Neutrophil (primary cell): Measurements from ENCODE around the gene PMFBP1.

Experiments
- H3K27ac ChIP-seq: fragments of 200-600 bp; sonication (generic); 2 replicates; pipeline ENCODE4 v1.5.1; 2016; ENCODE audit warnings: mild to moderate bottlenecking, moderate library complexity
- H3K27me3 ChIP-seq: fragments of 200-600 bp; sonication (generic); 2 replicates; pipeline ENCODE4 v1.6.0; 2016; ENCODE audit warnings: mild to moderate bottlenecking
- H3K36me3 ChIP-seq: fragments of 200-600 bp; sonication (generic); 2 replicates; pipeline ENCODE4 v1.5.1; 2017
- H3K4me1 ChIP-seq, 2 experiments: fragments of 200-600 bp in 1 of 2; sonication (generic) in 1 of 2; 1 replicate in 1 of 2; 2 replicates in 1 of 2; pipeline versions ENCODE4 v1.5.1 to v1.6.1; 2013 to 2016; ENCODE audit warnings: low read depth in 1 of 2, low read length in 1 of 2, mild to moderate bottlenecking in 1 of 2, moderate library complexity in 1 of 2; ENCODE audit not compliant: control insufficient read depth in 1 of 2, insufficient read depth in 1 of 2
- H3K4me3 ChIP-seq, 2 experiments: fragments of 200-600 bp in 1 of 2; sonication (generic) in 1 of 2; 1 replicate in 1 of 2; 2 replicates in 1 of 2; pipeline ENCODE4 v1.5.1; 2013 to 2016; ENCODE audit warnings: low read depth in 1 of 2, low read length in 1 of 2, mild to moderate bottlenecking in 1 of 2, moderate library complexity in 1 of 2
- H3K9me3 ChIP-seq: fragments of 200-600 bp; sonication (generic); 2 replicates; pipeline ENCODE4 v1.5.1; 2016
- TF ChIP-seq, protein P1 (sequence below): fragments of 200-600 bp; sonication (generic); IDR thresholded peaks from 2 replicates; pipeline ENCODE4 v1.5.1; 2016; ENCODE audit warnings: antibody characterized with exemption

PMFBP1 gene

GRCh38 chr16:72139908-72140307 lies 32.0 kb downstream of the PMFBP1 start:
- Histone ChIP-seq H3K27ac (no peak overlapping the region), H3K9me3 (no peaks in the 10 kb centered on the region), H3K36me3 (no peaks in the 10 kb centered on the region), H3K4me3 (no peak overlapping the region), H3K27me3 (no peaks in the 10 kb centered on the region), H3K4me1 (no peaks in the 10 kb centered on the region)
- TF ChIP-seq, protein P1, sequence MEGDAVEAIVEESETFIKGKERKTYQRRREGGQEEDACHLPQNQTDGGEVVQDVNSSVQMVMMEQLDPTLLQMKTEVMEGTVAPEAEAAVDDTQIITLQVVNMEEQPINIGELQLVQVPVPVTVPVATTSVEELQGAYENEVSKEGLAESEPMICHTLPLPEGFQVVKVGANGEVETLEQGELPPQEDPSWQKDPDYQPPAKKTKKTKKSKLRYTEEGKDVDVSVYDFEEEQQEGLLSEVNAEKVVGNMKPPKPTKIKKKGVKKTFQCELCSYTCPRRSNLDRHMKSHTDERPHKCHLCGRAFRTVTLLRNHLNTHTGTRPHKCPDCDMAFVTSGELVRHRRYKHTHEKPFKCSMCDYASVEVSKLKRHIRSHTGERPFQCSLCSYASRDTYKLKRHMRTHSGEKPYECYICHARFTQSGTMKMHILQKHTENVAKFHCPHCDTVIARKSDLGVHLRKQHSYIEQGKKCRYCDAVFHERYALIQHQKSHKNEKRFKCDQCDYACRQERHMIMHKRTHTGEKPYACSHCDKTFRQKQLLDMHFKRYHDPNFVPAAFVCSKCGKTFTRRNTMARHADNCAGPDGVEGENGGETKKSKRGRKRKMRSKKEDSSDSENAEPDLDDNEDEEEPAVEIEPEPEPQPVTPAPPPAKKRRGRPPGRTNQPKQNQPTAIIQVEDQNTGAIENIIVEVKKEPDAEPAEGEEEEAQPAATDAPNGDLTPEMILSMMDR = no peak

DNA sequence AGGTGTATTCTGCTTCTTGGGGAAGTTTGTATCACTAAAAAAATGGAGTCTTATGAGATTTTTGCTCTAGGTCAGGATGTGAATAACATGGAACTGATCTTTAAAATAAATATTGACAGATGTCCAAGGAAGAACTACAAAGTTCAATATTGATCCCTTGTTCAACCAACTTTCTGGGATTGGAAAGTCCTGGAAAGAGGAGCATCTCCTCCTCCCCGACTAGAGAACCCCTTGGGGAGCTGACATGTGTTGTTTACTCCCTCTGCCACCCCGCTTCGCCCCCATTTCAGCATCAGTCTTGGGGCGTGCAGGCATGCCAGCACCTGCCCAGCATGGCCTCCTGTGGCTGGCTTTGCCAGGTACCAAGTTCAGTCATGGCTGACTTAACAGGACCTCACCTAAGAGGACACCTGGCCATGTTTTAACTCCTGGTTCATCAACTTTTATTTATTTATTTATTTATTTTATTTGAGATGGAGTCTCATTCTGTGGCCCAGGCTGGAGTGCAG lies 33.8 kb downstream of the PMFBP1 start:
- H3K9me3 ChIP-seq = no peaks in the 10 kb centered on the region
- H3K36me3 ChIP-seq = no peaks in the 10 kb centered on the region
- H3K4me1 ChIP-seq = no peaks in the 10 kb centered on the region
- H3K27ac ChIP-seq = no peak overlapping the region
- TF ChIP-seq, protein P1 = no peak
- no peaks in the 10 kb centered on the region for H3K27me3 ChIP-seq
- no peak overlapping the region for H3K4me3 ChIP-seq

DNA sequence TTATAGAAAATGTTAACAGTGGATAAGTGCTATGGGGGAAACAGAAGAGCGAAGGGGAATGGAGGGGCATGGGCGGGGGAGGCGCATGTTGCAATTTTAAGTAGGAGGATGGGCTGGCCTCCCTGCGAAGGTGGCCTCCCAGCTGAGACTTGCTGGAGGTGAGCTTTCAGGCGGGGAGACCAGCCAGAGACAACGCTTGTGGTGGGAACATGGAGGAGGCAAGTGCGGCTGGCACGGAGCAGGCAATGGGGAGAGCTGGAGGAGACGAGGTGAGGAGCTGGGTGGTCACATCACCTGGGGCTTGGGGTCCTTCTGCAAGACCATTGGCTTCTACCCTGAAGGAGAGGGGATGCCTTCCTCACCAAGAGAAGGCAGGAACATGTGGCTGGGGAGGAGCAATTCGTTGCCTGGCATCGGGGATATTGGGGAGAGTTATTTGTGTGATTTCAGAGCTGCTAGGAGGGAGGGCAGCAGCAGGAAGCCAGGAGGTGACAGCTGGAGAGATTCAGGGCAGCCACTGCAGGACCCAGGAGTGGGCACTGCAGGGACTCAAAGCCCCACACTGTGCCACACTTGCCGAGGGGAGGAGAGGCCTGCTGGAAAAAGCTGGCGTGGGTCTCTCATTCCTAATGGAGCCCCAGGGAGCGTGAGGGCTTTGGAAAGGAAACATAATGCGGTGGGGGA lies 34.4 kb downstream of the PMFBP1 start:
- no peak overlapping the region for H3K4me3 ChIP-seq
- TF ChIP-seq, protein P1 = no peak
- no peaks in the 10 kb centered on the region for H3K36me3 ChIP-seq
- H3K27ac ChIP-seq = no peak overlapping the region
- no peaks in the 10 kb centered on the region for H3K27me3 ChIP-seq
- H3K9me3 ChIP-seq = no peaks in the 10 kb centered on the region
- no peaks in the 10 kb centered on the region for H3K4me1 ChIP-seq

DNA sequence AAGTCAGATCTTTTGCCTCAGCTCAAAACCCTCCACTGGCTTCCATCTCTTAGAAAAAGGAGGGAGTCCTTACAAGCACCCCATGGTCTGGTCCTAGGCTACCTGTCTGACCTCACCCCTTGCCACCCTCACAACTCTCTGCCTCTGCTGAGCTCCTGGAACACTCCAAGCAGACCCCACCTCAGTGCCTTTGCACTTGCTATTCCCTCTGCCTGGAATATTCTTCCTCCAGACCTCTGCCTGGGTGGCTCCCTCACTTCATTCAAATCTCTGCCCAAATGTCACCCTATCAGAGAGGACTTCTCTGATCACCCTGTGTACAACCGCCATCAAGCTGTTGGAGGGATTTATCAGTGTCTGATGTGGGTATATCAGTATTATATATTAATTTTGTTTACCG lies 37.4 kb downstream of the PMFBP1 start:
- Histone ChIP-seq H3K36me3 (no peaks in the 10 kb centered on the region), H3K9me3 (no peaks in the 10 kb centered on the region), H3K27ac (no peak overlapping the region), H3K4me1 (no peaks in the 10 kb centered on the region), H3K27me3 (no peaks in the 10 kb centered on the region), H3K4me3 (no peak overlapping the region)
- TF ChIP-seq, protein P1 = no peak

GRCh38 chr16:72132726-72133125 lies 39.2 kb downstream of the PMFBP1 start:
- Histone ChIP-seq H3K27me3 (no peaks in the 10 kb centered on the region), H3K36me3 (no peaks in the 10 kb centered on the region), H3K4me3 (no peak overlapping the region), H3K4me1 (no peaks in the 10 kb centered on the region), H3K9me3 (no peaks in the 10 kb centered on the region), H3K27ac (no peak overlapping the region)
- TF ChIP-seq, protein P1 = no peak
